RCC 7860 (cell line): ENCODE data around the gene LGALS13.

ENCODE experiments used
- DNase-seq: peaks from one replicate; pipeline ENCODE4 v3.0.0-alpha.2; 2015; ENCODE audit warnings: low spot score
- FAIRE-seq: peaks from 2 replicates; lab custom pipeline; 2012; peaks lifted over from hg19 to GRCh38; lab: Jason Lieb, UNC

LGALS13 gene

DNA sequence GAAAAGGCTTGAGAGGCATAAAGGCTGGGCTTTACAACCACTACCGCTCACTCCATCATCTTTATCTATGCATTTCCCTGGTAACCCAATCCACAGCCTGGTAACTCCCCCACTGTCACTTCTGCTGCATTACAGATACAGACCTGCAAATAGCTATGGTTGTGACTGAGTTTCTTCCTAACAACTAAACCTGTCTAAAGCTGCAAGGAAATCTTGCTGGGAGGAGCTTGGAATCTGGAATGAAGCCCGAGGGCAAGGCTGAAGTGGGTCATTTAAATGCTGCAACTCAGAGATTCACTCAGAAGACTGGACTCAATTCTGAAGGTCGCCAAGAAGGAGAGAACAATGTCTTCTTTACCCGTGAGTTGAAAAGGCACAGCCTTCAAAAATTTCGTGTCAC lies at the start of gene LGALS13:
Gene LGALS13 (plus strand): TSS at position 301 of the 400 bp plus-strand sequence. CDS start 45 bp downstream, at position 346.
- DNase-seq (no peak), FAIRE-seq (no peak)

DNA sequence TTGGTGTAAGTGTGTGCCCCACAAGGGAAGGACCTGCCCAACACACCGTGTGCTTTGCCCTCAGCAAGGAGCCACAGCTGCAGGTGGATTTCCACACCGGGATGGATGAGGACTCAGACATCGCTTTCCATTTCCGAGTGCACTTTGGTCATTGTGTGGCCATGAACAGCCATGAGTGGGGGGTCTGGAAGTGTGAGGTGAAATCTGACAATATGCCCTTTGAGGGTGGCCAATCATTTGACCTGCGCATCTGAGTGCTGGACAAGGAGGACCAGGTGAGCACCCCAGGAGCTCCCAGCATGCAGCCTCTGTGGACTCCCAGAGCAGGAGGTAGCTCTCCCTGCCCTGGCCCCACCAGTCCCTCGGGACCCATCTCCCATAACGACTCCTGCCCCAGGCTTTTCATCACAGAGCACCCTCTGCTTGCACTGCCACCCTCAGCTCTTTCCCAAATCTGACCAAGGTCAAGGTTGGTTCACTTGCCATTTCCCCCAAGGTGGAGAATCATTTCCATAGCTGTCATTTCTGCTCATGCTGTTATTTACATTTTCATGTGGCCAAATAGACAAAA lies 49.2 kb upstream of the LGALS13 start:
- no peak for FAIRE-seq
- DNase-seq, result no peak

GRCh38 chr19:39554701-39555311 lies 47.5 kb upstream of the LGALS13 start:
- DNase-seq, result no peak
- FAIRE-seq, result no peak

GRCh38 chr19:39555883-39556282 lies 46.4 kb upstream of the LGALS13 start:
- DNase-seq (no peak), FAIRE-seq (no peak)

DNA sequence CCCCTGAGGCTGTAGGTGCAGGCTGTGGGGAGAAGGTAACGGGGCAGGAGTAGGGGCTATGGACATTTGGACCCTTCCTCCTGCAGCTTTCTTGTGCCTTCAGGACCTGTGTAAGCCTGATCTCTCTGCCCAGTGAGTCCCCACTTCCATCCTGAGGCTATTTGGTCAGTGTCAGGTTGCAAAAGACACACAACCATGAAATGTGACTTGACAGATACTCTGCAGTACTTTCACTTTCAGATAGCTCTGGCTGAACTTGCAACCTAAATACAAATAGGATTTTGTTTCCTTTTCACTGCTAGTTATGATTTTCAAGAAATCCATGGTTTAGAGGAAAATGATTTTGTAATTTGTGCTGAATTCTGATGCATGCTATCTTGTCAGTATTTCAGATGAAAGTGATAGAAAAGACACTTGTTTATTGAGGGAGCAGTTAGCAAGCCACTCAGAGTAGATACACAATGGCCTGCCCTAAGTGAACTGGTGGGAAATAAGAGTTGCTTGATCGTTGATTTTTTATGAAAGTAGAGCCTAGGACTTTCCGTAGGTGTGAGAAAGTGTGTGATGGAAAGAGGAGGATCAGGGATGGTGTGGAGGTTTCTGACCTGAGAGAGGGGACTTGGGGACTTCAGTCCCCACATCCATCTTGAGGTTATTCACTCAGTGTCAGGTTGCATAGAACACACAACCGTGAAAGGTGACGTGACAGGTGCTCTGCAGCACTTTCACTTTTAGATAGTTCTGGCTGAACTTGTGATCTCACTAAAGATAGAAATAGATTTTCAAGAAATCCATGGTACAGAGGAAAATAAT lies 44.3 kb upstream of the LGALS13 start:
- no peak for FAIRE-seq
- DNase-seq, result no peak

- no peak for DNase-seq
- no peak for FAIRE-seq
Measured at GRCh38 chr19:39558624-39559117, 43.7 kb upstream of the LGALS13 start.

DNA sequence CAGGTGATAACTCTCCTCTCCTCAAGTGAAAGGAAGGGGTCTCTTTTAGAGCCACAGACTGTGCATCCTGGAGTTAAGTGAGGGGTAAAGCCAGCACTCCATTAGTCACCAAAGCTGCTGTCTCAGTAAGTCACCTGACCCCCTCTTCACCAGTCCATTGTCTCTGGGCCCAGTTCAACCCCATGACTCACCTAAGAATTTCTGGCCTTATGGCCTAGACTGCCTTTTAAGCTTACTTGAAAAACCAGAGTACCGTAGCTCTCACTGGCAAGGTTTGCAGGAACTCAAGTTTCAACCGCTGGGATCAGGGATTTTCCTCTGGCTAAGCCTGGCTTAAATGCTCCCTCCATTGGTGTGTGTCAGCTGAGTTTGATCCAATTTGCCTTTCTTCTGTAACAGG lies 38.9 kb upstream of the LGALS13 start:
- peak; percentile 20 for FAIRE-seq

GRCh38 chr19:39566064-39566463 lies 36.3 kb upstream of the LGALS13 start:
- FAIRE-seq (no peak), DNase-seq (no peak)

More for the DNA sequence above, 38.9 kb upstream of the LGALS13 start:
- peak; percentile 67 for DNase-seq

- FAIRE-seq, result no peak
- peak; percentile 26 for DNase-seq
Measured at GRCh38 chr19:39568604-39569003, 33.7 kb upstream of the LGALS13 start.

GRCh38 chr19:39582442-39582841 lies 19.9 kb upstream of the LGALS13 start:
- FAIRE-seq, result no peak
- no peak for DNase-seq

GRCh38 chr19:39582891-39583625 lies 19.3 kb upstream of the LGALS13 start:
- FAIRE-seq (no peak), DNase-seq (no peak)

DNA sequence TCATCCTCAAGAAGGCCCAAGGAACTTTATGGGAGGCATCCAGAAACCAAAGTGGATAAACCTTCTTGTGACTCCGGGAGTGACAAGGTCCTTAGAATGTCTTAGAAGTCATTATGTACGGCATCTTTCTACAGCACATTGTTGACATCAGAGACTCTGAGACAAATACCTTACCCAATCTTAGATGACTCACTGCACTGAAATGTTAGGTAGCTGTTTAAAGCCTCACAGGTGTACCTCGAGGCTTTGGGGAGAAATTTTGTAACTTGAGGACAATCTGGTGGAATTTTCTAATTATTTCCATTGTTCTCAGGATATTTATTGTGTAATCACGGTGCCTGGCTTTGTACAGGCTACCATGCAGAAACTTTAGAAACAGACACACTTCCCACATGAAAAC lies 14.8 kb upstream of the LGALS13 start:
- DNase-seq, result no peak
- FAIRE-seq, result no peak

DNA sequence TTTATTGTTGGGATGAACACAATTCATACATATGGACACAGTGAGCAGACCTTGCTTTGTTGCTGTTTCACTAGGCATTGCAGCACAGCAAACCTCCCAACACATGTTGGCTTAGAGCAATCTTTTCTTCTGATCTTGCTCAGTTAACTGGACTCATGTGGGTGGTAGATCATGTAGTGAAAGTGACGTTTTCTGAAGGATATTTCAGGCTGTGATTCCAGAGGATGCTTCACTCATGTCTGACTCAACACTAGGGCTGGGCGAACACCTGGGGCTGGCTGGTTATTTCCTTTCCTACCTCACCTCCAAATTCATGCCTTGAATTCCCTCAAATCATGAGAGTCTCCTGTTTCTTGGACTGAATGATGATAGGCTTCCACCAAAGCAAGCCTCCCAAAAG lies 14.3 kb upstream of the LGALS13 start:
- DNase-seq (no peak), FAIRE-seq (no peak)

- DNase-seq (no peak), FAIRE-seq (no peak)
Measured at GRCh38 chr19:39590265-39590664, 12.1 kb upstream of the LGALS13 start.

- no peak for FAIRE-seq
- no peak for DNase-seq
Measured at GRCh38 chr19:39592381-39592780, 9.9 kb upstream of the LGALS13 start.

GRCh38 chr19:39595950-39596349 lies 6.4 kb upstream of the LGALS13 start:
- FAIRE-seq, result no peak
- no peak for DNase-seq

DNA sequence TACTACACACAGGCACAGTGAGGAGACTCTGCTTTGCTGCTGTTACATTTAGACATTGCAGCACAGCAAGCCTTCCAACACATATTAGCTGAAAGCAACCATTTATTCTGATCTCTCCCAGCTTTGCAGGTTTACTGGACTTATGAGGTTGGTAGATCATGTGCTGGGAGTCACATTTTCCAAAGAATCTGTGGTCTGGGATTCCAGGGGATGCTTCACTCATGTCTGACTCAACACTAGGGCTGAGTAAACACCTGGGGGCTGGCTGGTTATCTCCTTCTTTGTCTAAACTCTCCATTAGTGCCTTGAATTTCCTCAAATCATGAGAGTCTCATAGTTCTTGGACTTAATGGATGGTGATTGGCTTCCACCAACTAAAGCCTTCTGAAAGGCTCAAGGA lies 5.4 kb upstream of the LGALS13 start:
- FAIRE-seq, result no peak
- no peak for DNase-seq

GRCh38 chr19:39599116-39599515 lies 3.2 kb upstream of the LGALS13 start:
- no peak for DNase-seq
- FAIRE-seq, result no peak

DNA sequence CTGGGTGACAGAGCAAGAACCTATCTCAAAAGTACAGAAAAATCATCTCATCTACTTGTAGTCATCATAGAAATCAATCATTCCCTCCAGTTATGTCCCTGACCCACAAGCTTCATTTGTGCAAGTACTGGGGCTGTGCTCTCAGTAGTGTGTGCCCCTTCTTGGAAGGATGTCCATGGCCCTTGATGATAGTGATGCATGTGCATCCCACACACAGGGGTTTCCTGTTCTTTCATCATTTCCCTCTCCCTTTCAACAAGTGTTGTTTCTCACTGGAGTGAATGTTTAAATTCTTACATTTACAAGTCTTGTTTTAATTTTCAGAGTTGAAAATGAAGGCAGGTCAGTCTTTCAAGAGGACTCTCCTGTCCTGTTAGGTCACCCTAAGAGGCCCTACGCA lies 1.5 kb downstream of the LGALS13 start:
- FAIRE-seq (no peak), DNase-seq (no peak)

GRCh38 chr19:39607021-39607420 lies 4.7 kb downstream of the LGALS13 start:
- FAIRE-seq (no peak), DNase-seq (no peak)

- DNase-seq (no peak), FAIRE-seq (no peak)
Measured at GRCh38 chr19:39607561-39607960, 5.2 kb downstream of the LGALS13 start.
